Tongue (tissue), 2 donors: ENCODE measurements around the gene PLD5. TPM values are rescaled to one million over a fixed set of nuclear protein-coding genes. Genes with fewer than 3 reads are reported as not detected.
"Not testable (repeated sequence)": the region's sequence is repeated elsewhere in the genome, so short reads cannot be mapped to it uniquely, and the experiment has no call there.

Experiments
- DNase-seq: peaks from one replicate; pipeline ENCODE4 v3.0.0-alpha.2; 2015
- total RNA-seq: library from RNA; depleted of rRNA; stranded (reverse); fragments of >200 nt; gene quantifications from one replicate; pipeline ENCODE4 v1.2.3, GENCODE V29; 2014

Gene PLD5
- total RNA-seq, 1 donor from 2014 or later, result 0.21 TPM

- DNase-seq, result not testable (repeated sequence)
Observed at GRCh38 chr1:242210316-242210715, 314.2 kb downstream of the PLD5 start.

GRCh38 chr1:242209063-242209462 lies 315.4 kb downstream of the PLD5 start:
- DNase-seq, result no peak

GRCh38 chr1:242208021-242208420 lies 316.5 kb downstream of the PLD5 start:
- DNase-seq, result no peak

- no peak for DNase-seq
Observed at GRCh38 chr1:242206994-242207393, 317.5 kb downstream of the PLD5 start.

- no peak for DNase-seq
Observed at GRCh38 chr1:242205622-242206489, 318.6 kb downstream of the PLD5 start.

GRCh38 chr1:242203262-242203661 lies 321.2 kb downstream of the PLD5 start:
- no peak for DNase-seq

GRCh38 chr1:242201090-242201489 lies 323.4 kb downstream of the PLD5 start:
- no peak for DNase-seq

- no peak for DNase-seq
Observed at GRCh38 chr1:242199776-242200458, 324.6 kb downstream of the PLD5 start.

- no peak for DNase-seq
Observed at GRCh38 chr1:242197907-242198820, 326.3 kb downstream of the PLD5 start.

- DNase-seq, result no peak
Observed at GRCh38 chr1:242196914-242197313, 327.6 kb downstream of the PLD5 start.

GRCh38 chr1:242196101-242196500 lies 328.4 kb downstream of the PLD5 start:
- no peak for DNase-seq

- no peak for DNase-seq
Observed at GRCh38 chr1:242189591-242189990, 334.9 kb downstream of the PLD5 start.

GRCh38 chr1:242187816-242188215 lies 336.7 kb downstream of the PLD5 start:
- DNase-seq, result no peak

GRCh38 chr1:242187171-242187570 lies 337.3 kb downstream of the PLD5 start:
- no peak for DNase-seq

GRCh38 chr1:242185731-242186130 lies 338.8 kb downstream of the PLD5 start:
- peak; percentile 64 for DNase-seq

GRCh38 chr1:242184955-242185354 lies 339.5 kb downstream of the PLD5 start:
- peak; percentile 54 for DNase-seq

GRCh38 chr1:242179767-242180166 lies 344.7 kb downstream of the PLD5 start:
- not testable (repeated sequence) for DNase-seq

GRCh38 chr1:242178924-242179708 lies 345.4 kb downstream of the PLD5 start:
- DNase-seq, result no peak

GRCh38 chr1:242178436-242178835 lies 346.1 kb downstream of the PLD5 start:
- no peak for DNase-seq

- no peak for DNase-seq
Observed at GRCh38 chr1:242162140-242162539, 362.4 kb downstream of the PLD5 start.

GRCh38 chr1:242147096-242147976 lies 377.2 kb downstream of the PLD5 start:
- DNase-seq, result no peak
